ENCODE data around the gene SHB.

SHB gene

DNA sequence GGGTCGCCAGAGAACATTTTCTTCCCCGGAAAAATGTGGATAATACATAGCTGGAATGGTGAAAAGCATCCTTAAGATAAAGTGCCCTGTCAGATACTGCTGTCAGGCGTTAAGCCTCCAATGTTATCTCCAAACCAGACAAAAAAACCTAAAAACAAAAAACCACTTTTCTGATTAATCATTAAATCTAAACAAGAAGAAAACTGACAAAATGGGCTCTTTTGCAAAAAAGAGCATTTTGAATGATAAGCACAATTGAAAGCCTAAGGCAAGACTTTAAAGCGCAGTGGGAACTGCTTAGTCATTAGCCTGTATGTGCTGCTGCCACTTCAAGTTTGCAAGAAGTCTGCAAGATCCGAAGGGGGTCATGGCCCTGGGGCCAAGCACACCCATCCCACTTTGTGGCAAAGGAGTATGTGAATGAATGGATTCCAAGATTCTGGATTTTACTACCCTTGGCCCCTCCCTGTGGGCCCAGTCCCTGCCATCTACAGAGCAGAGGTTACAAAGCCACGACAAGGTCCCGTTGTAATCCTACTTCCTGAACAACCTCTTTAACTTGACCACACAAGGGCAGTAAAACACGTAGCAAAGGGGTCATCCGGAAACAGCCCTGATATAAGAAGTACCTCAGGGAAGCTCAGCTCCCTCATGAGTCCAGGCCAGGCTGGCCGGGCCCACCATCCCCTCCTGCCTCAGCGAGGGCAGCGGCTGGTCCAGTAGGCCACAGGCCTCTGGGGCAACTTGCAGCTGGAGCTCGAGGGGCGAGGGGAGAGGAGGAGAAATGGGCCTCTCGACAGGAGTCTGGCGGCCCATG, 29.7 kb downstream of the SHB start:
- Histone ChIP-seq H3K27me3 (ENCODE audit: low read length) (no peaks in the 10 kb centered on the region), H3F3A (ENCODE audit: insufficient read depth) (no peaks in the 10 kb centered on the region), H3K4me3 (ENCODE audit: insufficient read depth, low read length, poor library complexity, severe bottlenecking) (no peak overlapping the region), H2AFZ (ENCODE audit: low read depth, low read length, severe bottlenecking) (no peak overlapping the region), H3K36me3 (ENCODE audit: low read length) (no peaks in the 10 kb centered on the region), H3K79me2 (ENCODE audit: insufficient read depth, low read length) (no peaks in the 10 kb centered on the region), H3K9me3 (ENCODE audit: insufficient read depth, low read length) (no peaks in the 10 kb centered on the region), H3K9ac (ENCODE audit: low read length) (no peak overlapping the region), H3K9me2 (replicated peaks; ENCODE audit: insufficient read depth, low read length) (no peaks in the 10 kb centered on the region), H3K27ac (ENCODE audit: low read depth, low read length) (no peak overlapping the region), H3K4me2 (ENCODE audit: low read depth, low read length, poor library complexity, severe bottlenecking) (no peak overlapping the region), H4K20me1 (ENCODE audit: low read depth, low read length) (no peaks in the 10 kb centered on the region)
- TF ChIP-seq EZH2phosphoT487 (conservative IDR thresholded peaks at IDR 0.05; ENCODE audit: low read length) (no peak), CTCF (IDR thresholded peaks at IDR 0.05; ENCODE audit: insufficient read depth, low read length, poor library complexity, severe bottlenecking) (no peak)

- Histone ChIP-seq H3K27ac (ENCODE audit: low read depth, low read length) (no peak overlapping the region), H2AFZ (ENCODE audit: low read depth, low read length, severe bottlenecking) (no peak overlapping the region), H3K4me2 (ENCODE audit: low read depth, low read length, poor library complexity, severe bottlenecking) (no peak overlapping the region), H3K4me3 (ENCODE audit: insufficient read depth, low read length, poor library complexity, severe bottlenecking) (no peak overlapping the region), H3F3A (ENCODE audit: insufficient read depth) (no peaks in the 10 kb centered on the region), H3K9me2 (replicated peaks; ENCODE audit: insufficient read depth, low read length) (no peaks in the 10 kb centered on the region), H3K27me3 (ENCODE audit: low read length) (no peaks in the 10 kb centered on the region), H4K20me1 (ENCODE audit: low read depth, low read length) (no peaks in the 10 kb centered on the region), H3K36me3 (ENCODE audit: low read length) (no peaks in the 10 kb centered on the region), H3K9ac (ENCODE audit: low read length) (no peak overlapping the region), H3K9me3 (ENCODE audit: insufficient read depth, low read length) (no peaks in the 10 kb centered on the region), H3K79me2 (ENCODE audit: insufficient read depth, low read length) (no peaks in the 10 kb centered on the region)
- no peak for TF ChIP-seq CTCF (IDR thresholded peaks at IDR 0.05; ENCODE audit: insufficient read depth, low read length, poor library complexity, severe bottlenecking)
- TF ChIP-seq EZH2phosphoT487 (conservative IDR thresholded peaks at IDR 0.05; ENCODE audit: low read length) = no peak
These were observed 30.5 kb downstream of the SHB start for GRCh38 chr9:38038307-38039089.

GRCh38 chr9:38037981-38038306, 31.1 kb downstream of the SHB start:
- no peak for TF ChIP-seq EZH2phosphoT487 (conservative IDR thresholded peaks at IDR 0.05; ENCODE audit: low read length)
- no peak for TF ChIP-seq CTCF (IDR thresholded peaks at IDR 0.05; ENCODE audit: insufficient read depth, low read length, poor library complexity, severe bottlenecking)
- no peaks in the 10 kb centered on the region for H3K79me2 ChIP-seq (ENCODE audit: insufficient read depth, low read length)
- H3K9me3 ChIP-seq (ENCODE audit: insufficient read depth, low read length) = no peaks in the 10 kb centered on the region
- no peak overlapping the region for H3K9ac ChIP-seq (ENCODE audit: low read length)
- H3K4me2 ChIP-seq (ENCODE audit: low read depth, low read length, poor library complexity, severe bottlenecking) = no peak overlapping the region
- H3K4me3 ChIP-seq (ENCODE audit: insufficient read depth, low read length, poor library complexity, severe bottlenecking) = no peak overlapping the region
- H3K27ac ChIP-seq (ENCODE audit: low read depth, low read length) = no peak overlapping the region
- H3F3A ChIP-seq (ENCODE audit: insufficient read depth) = no peaks in the 10 kb centered on the region
- no peaks in the 10 kb centered on the region for H4K20me1 ChIP-seq (ENCODE audit: low read depth, low read length)
- H3K27me3 ChIP-seq (ENCODE audit: low read length) = no peaks in the 10 kb centered on the region
- no peak overlapping the region for H2AFZ ChIP-seq (ENCODE audit: low read depth, low read length, severe bottlenecking)
- no peaks in the 10 kb centered on the region for H3K9me2 ChIP-seq (replicated peaks; ENCODE audit: insufficient read depth, low read length)
- H3K36me3 ChIP-seq (ENCODE audit: low read length) = no peaks in the 10 kb centered on the region
